Muscle of arm (tissue), 12 donors: ENCODE results near the gene CLCNKA. TPM values are rescaled to one million over a fixed set of nuclear protein-coding genes. Genes with fewer than 3 reads are reported as not detected.
"Not testable (repeated sequence)": the region's sequence is repeated elsewhere in the genome, so short reads cannot be mapped to it uniquely, and the experiment has no call there.

ENCODE experiments used
- DNase-seq: peaks from one replicate; pipeline ENCODE4 v3.0.0-alpha.2; 2013
- polyA plus RNA-seq, 12 donors: library from polyadenylated mRNA; unstranded; fragments of 120-200 nt; gene quantifications; one replicate each; pipeline ENCODE4 v1.2.1, GENCODE V29; 2013; ENCODE audit not compliant: insufficient read length in 12 of 12

The CLCNKA gene
- polyA plus RNA-seq, 12 donors: 0.30 to 1.7 (median 1.0) TPM; not detected in 2

DNA sequence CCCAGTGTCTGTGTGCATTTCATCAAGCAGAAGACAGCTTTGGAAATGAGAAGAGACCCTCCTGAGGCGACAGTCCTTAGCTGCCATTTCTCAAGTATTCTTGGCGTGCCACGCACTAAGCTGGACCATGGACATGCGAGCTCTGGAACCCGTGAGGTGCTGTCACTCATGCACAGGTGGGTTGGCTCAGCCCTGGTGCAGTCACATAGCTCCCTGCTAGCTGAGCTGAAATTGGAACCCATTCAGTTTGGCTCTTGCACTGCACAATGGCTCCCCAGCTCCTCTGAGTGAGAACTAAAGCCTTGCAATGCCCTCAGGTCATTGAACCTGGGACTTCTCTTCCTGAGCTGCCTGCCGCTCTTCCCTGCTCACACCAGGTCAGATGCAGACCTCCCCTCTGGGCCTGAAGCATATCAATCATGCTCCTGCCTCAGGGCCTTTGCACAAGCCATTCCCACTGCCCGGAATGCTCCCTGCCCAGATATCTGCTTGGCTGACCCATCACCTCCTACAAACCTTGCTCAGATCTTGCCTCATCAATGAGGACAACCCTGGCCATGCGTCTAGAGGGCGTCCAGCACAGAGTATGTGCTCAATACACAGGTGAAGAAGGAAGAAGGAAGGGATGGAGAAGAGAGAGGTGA is 24.1 kb upstream of the CLCNKA start:
- no peak for DNase-seq

DNA sequence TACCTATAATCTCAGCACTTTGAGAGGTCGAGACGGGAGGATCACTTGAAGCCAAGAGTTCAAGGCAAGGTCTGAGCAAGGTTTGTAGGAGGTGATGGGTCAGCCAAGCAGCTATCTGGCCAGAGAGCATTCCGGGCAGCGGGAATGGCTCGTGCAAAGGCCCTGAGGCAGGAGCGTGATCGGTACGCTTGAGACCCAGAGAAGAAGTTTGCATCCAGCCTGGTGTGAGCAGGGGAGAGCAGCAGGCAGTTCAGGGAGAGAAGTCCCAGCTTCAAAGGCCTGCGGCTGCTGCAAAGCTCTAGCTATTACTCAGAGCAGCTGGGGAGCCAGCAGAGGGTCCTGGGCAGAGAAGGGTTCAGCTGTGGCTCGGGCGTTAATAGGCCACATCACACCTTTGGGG is 22.9 kb upstream of the CLCNKA start:
- no peak for DNase-seq

DNA sequence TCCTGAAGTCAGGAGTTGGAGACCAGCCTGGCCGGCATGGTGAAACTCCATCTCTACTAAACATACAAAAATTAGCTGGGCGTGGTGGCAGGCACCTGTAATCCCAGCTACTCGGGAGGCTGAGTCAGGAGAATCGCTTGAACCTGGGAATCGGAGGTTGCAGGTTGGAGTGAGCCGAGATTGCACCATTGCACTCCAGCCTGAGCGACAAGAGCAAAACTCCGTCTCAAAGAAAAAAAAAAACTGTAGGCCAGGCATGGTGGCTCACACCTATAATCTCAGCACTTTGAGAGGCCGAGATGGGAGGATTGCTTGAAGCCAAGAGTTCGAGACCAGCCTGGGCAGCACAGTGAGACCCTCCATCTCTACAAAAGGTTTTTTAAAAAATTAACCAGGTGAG is 20.6 kb upstream of the CLCNKA start:
- not testable (repeated sequence) for DNase-seq

DNA sequence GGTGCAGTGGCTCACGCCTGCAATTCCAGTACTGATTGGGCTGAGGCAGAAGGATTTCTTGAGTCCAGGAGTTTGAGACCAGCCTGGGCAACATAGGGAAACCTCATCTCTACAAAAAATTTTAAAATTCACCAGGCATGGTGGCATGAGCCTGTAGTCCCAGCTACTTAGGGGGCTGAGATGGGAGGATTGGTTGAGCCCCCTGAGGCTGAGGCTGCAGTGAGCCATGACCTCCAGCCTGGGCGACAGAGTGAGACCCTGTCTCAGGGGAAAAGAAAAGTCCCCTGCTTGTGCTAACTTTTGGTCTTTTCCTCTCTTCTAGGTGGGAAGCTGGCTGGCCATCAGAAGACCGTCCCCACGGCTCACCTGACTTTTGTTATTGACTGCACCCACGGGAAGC is 16.2 kb upstream of the CLCNKA start:
- DNase-seq: no peak

DNA sequence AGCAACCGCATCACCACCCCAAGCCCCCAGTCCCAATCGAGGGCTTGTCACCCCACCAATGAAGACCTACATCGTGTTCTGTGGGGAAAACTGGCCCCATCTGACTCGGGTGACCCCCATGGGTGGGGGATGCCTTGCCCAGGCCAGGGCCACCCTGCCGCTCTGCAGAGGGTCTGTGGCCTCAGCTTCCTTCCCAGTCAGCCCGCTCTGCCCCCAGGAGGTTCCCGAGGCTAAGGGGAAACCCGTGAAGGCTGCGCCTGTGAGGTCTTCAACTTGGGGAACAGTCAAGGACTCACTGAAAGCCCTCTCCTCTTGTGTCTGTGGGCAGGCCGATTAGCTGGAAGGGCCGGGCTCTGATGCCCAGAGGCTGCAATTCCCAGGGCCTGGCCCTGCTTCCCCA is 15.8 kb upstream of the CLCNKA start:
- no peak for DNase-seq

- no peak for DNase-seq
Measured at GRCh38 chr1:16006552-16007485, 15.0 kb upstream of the CLCNKA start.

DNA sequence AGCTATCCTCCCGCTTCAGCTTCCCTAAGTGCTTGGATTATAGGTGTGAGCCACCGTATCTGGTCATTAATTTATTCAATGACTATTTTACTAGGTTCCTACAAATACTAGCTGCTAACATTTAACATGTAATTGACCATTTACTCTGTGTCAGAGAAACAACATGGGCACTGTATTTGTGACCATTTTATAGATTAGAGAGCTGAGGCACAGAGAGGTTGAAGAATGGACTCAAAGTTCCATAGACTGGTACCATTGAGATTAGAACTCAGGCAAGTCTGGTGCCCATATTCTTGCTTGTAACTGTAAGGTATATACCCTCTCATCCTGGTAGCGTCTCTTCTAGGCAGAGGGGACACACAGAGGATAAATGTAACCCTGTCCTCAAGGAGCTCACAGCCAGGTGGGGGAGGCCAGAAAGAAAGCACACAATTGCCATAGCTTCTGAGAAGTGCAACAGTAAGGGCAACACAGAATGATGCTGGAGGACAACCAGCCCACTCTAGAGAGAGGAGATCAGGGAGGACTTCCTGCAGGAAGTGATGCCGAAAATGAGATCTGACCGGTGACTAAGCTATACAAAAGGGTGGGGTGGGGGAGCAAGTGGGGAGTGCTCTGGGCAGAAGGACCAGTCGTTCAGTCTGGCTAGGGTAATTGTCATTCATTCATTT is 14.0 kb upstream of the CLCNKA start:
- no peak for DNase-seq

DNA sequence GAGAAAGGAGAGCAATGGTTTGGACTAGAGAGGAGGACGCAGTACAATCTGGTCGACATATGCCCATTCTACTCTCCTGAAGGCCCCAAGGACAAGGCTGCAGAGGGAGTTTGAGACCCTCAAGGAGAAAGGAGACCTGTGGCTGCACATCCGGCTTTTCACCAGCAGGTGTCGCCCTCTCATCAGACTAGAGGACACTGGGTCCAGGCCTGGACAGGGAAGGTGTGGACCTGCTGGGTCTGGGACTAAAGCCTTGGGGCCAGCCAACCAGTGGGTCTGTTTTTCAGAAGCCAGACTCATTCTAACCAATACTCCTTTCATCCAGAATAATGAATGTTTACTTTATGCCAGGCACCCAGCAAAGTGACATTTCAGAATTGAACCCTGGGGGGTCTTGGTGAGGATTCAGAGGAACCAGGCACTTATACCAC is 12.8 kb upstream of the CLCNKA start:
- DNase-seq: peak; percentile 73

GRCh38 chr1:16009678-16010077 is 12.2 kb upstream of the CLCNKA start:
- no peak for DNase-seq

DNA sequence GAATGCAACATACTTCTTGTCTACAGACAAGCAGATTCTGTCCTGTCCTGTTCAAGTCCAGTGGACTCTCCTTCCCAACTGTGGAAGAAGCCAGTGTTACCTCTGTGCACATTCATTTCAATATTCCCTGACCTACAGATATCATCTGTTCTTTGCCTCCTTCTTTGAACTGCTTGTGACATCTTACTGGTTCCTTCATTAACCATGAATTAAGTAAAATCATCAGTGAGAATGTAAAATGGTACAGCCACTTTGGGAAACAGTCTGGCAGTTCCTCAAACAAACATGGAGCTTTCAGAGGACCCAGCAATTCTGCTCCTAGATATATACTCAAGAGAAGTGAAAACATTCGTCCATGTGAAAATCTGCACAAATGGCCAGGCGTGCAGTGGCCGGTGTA is 11.0 kb upstream of the CLCNKA start:
- DNase-seq: no peak

DNA sequence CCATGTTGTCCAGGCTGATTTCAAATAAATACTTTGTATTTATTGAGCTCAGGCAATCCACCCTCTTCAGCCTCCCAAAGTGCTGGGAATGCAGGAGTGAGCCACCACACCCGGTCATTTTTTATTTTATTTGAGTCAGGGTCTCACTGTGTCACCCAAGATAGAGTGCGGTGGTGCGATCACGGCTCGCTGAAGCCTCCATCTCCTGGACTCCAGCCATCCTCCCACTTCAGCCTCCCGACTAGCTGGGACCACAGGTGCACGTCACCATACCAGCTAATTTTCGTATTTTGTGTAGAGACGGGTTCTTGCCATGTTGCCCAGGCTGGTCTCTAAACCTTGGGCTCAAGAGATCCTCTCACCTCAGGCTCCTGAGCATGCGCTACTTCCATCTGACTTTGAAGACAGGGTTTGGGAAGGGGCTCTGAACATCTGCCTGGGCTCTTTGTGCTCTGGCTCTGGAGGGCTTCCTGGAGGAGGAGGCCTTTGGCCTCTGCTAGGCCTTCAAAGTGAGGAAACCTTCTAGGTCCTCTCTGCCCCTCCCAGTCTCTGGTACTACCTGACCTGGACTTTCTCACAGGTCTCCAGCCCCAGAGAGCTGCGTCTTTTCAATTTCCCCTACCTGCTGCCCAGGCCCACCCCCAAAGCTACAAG is 9.8 kb upstream of the CLCNKA start:
- DNase-seq: no peak

DNA sequence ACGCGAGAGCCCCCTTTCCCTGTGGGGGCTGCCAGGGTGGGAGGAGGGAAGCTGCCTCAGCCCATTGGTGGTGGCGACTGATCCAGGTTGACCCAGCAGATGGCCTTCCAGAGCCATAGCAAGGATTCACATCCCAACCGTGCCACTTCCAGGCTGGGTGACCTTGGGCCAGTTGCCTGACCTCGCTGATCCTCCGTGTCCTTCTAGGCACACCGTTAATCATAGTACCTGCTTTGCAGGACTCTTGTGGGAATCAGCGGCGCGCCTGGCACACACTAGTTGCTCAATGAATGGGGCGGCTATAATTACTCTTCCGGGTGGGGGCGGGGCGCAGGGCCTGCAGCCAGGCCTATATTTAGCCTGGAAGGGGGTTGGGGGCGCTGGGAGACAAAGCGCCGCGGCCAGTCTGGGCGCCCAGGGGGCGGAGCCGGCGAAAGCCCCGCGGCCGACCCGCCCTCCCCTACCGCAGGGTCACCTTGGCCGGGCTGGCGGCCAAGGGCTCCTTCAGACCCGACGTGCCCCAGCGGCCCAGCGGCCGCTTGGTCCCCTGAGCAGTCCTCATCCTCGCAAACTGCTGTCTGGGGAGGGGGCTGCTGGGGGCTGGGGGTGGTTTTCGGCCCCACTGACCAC is 9.1 kb upstream of the CLCNKA start:
- DNase-seq: peak; percentile 48

DNA sequence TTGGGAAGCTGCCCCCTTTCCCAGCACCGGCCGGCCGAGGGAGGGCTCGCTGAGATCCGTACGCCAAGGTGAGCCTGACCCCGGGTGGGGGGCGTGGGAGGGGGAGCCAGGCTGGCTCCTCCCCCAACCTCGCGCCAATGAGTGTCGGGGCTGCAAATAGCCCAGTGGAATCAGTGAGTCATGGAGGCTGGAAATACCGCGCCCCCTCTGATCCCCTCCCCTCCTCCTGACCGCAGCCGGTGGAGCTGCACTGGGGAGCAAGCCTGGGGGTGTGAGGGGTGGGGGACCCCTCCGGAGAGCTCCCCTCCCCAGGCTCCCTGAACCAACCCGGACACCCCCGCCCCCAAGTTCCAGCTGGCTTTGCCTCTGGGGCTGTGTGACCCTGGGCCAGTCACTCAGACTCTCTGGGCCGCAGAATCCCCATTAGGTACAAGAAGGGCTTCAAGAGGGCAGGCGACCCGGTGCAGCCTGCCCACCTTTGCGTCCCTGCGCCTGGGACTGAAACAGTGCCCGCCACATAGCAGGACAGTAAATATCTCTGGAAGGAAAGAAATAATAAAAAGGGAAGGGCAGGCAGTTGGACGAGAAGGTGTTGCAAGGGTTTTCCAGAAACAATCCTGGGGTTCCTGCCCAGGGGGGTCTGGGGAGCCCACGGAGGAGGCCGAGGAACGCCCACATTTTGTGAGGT is 8.5 kb upstream of the CLCNKA start:
- DNase-seq: peak; percentile 66

GRCh38 chr1:16013908-16014258 is 8.0 kb upstream of the CLCNKA start:
- DNase-seq: no peak

GRCh38 chr1:16014509-16015482 is 7.0 kb upstream of the CLCNKA start:
- no peak for DNase-seq

GRCh38 chr1:16015491-16015890 is 6.3 kb upstream of the CLCNKA start:
- no peak for DNase-seq

GRCh38 chr1:16015960-16016901 is 5.6 kb upstream of the CLCNKA start:
- no peak for DNase-seq

DNA sequence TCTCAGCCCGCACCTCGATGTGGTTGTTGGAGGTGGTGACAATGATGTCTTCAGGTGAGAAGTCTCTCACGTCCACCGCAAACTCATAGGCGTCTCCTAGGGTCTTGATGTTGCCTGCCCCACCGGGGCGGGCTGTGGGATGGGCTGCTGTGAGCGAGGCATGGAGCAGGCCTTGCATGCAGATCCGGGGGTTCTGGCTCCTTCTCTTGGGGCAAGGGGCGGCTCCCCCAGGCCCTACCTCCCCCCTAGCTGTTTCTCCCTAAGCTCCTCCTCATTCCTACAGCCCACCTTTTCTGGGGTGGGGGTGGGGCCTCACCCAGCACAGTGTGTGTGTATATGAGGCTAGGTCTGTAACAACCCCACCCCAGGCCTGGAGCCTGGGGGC is 4.8 kb upstream of the CLCNKA start:
- no peak for DNase-seq
